Neuron (in vitro differentiated cells): ENCODE data around the gene CEP350.
A peak's percentile ranks its signal among the peaks of the same experiment; 100 is the strongest.

Experiments used
- H2AFZ ChIP-seq: one replicate; pipeline ENCODE4 v1.6.1; 2013; ENCODE audit warnings: low read depth, mild to moderate bottlenecking, inconsistent platforms, low read length, moderate library complexity
- H3K27me3 ChIP-seq: one replicate; pipeline ENCODE4 v1.6.1; 2013; ENCODE audit warnings: low read length; ENCODE audit not compliant: insufficient read depth
- H3K36me3 ChIP-seq: one replicate; pipeline ENCODE4 v1.6.1; 2013; ENCODE audit warnings: low read length; ENCODE audit not compliant: insufficient read depth
- H3K4me1 ChIP-seq: one replicate; pipeline ENCODE4 v1.6.1; 2013; ENCODE audit warnings: low read length; ENCODE audit not compliant: insufficient read depth
- H3K4me3 ChIP-seq: 2 replicates; pipeline ENCODE4 v1.5.1; 2013; ENCODE audit warnings: mild to moderate bottlenecking, low read length, moderate library complexity
- H3K9me3 ChIP-seq: one replicate; pipeline ENCODE4 v1.6.1; 2013; ENCODE audit warnings: low read length

The CEP350 gene, protein sequence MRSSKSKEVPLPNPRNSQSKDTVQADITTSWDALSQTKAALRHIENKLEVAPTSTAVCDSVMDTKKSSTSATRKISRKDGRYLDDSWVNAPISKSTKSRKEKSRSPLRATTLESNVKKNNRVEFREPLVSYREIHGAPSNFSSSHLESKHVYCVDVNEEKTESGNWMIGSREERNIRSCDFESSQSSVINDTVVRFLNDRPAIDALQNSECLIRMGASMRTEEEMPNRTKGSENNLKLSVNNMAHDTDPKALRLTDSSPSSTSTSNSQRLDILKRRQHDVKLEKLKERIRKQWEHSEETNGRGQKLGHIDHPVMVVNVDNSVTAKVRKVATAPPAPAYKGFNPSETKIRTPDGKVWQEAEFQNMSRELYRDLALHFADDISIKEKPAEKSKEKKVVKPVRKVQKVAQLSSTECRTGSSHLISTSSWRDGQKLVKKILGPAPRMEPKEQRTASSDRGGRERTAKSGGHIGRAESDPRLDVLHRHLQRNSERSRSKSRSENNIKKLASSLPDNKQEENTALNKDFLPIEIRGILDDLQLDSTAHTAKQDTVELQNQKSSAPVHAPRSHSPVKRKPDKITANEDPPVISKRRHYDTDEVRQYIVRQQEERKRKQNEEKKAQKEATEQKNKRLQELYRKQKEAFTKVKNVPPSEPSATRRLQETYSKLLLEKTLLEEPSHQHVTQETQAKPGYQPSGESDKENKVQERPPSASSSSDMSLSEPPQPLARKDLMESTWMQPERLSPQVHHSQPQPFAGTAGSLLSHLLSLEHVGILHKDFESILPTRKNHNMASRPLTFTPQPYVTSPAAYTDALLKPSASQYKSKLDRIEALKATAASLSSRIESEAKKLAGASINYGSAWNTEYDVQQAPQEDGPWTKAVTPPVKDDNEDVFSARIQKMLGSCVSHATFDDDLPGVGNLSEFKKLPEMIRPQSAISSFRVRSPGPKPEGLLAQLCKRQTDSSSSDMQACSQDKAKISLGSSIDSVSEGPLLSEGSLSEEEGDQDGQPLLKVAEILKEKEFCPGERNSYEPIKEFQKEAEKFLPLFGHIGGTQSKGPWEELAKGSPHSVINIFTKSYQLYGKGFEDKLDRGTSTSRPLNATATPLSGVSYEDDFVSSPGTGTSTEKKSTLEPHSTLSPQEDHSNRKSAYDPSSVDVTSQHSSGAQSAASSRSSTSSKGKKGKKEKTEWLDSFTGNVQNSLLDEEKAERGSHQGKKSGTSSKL (N-terminal part only)

DNA sequence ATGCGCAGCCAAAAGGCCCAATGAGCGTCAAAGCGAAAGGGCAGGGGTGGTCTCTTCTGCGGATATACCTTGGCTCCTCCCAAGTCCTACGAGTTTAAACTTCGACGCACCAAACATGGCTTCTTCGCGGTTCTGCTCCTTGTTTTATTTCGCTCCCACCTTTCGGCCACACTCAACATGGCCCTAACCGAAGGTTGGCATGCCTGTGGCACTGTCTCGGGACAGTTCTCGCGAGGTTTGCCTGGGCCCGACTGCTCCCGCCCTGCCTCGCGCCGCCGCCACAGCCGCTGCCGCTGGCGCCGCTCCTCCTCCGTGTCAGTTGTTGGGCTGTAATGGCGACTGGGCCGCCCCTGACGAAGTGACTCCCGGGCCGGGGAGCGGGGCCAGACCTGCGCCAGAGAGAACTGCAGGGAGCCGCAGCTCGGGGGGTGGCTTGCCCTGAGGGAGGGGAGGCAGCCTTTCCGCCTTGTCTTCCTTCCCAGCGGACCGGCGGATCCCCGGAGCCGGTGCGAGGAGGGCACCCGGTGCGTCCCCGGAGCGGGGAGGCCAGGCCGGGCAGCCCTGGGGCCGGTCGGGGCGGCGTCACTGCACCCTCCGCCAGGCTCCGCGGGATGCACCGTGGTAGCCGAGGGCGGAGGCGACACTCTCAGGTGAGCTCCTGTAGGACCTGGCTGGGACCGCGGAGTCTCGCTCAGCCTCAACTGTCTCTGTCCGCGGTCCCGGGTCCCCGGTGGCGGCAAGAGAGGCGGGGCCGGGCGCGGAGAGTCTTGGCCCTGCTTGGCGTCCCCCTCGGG lies at the start of gene CEP350:
CEP350 (plus strand) TSS at position 318 of the 794 bp plus-strand sequence. CDS start 31,372 bp downstream, outside the sequence.
- no peaks in the 10 kb centered on the region for H3K27me3 ChIP-seq
- peaks cover 22% of the 10 kb centered on the region for H3K4me1 ChIP-seq
- H3K36me3 ChIP-seq, result peaks cover 2% of the 10 kb centered on the region
- peak within 1 kb of the TSS; percentile 80 for H2AFZ ChIP-seq
- H3K9me3 ChIP-seq, result no peaks in the 10 kb centered on the region
- peak within 1 kb of the TSS; percentile 72 for H3K4me3 ChIP-seq

DNA sequence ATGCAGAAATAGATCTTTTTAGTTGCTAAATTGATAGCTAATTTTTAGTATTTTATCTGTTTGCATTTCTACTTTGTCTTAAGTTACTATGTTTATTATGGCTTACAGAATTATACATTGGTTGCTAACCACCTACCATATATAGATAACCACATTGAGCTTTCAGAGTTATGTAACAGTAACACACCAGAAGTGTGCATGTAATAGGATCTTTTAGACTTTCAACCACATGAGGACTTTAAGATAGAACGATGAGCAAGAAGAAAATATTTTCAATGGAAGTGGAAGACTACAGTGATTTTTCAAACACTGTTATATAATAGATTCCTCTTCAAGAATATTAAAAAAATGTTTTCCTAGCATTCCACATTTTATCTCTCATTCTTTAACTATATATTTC lies 43.7 kb upstream of the CEP350 start:
- Histone ChIP-seq H3K36me3 (peaks cover 6% of the 10 kb centered on the region), H3K4me3 (no peak overlapping the region), H3K27me3 (no peaks in the 10 kb centered on the region), H2AFZ (no peak overlapping the region), H3K4me1 (no peaks in the 10 kb centered on the region), H3K9me3 (no peaks in the 10 kb centered on the region)

DNA sequence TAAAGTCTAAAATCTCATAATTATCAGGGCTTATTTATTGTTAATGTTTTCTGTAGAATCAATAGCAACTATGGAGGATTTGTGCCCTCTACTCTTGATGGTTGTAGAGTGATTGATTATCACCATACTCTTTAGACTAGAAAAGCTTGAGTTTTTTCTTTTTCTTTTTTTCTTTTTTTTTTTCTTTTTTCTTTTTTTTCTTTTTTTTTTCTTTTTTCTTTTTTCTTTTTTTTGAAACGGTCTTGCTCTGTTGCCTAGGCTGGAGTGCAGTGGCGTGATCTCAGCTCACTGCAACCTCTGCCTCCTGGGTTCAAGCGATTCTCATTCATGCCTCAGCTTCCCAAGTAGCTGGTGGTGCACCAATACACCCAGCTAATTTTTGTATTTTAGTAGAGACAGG lies 42.8 kb upstream of the CEP350 start:
- Histone ChIP-seq H2AFZ (no peak overlapping the region), H3K4me3 (no peak overlapping the region), H3K9me3 (no peaks in the 10 kb centered on the region), H3K36me3 (peaks cover 6% of the 10 kb centered on the region), H3K4me1 (no peaks in the 10 kb centered on the region), H3K27me3 (no peaks in the 10 kb centered on the region)

DNA sequence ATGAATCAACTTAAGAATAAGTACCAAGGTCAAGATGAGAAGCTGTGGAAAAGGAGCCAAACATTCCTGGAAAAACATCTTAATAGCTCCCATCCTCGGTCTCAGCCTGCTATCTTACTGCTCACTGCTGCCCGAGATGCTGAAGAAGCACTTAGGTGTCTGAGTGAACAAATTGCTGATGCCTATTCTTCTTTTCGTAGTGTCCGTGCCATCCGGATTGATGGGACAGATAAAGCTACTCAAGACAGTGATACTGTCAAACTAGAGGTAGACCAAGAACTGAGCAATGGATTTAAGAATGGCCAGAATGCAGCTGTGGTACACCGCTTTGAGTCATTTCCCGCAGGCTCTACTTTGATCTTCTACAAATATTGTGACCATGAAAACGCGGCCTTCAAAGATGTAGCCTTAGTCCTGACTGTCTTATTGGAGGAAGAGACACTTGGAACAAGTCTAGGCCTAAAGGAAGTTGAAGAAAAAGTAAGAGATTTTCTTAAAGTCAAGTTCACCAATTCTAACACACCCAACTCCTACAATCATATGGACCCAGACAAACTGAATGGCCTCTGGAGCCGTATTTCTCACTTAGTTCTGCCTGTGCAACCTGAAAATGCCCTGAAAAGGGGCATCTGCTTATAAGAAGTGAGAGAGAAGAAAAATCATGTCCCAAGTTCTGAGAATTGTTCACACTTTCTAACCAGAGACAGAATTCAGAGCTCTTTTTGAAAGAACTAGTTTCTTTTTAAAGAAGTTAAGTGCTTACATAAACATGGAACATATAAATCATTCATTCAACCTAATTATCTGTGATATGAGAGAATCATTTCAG lies 36.8 kb upstream of the CEP350 start:
- Histone ChIP-seq H3K4me3 (no peak overlapping the region), H3K36me3 (peaks cover 20% of the 10 kb centered on the region), H2AFZ (no peak overlapping the region), H3K9me3 (no peaks in the 10 kb centered on the region), H3K4me1 (peaks cover 9% of the 10 kb centered on the region), H3K27me3 (no peaks in the 10 kb centered on the region)

DNA sequence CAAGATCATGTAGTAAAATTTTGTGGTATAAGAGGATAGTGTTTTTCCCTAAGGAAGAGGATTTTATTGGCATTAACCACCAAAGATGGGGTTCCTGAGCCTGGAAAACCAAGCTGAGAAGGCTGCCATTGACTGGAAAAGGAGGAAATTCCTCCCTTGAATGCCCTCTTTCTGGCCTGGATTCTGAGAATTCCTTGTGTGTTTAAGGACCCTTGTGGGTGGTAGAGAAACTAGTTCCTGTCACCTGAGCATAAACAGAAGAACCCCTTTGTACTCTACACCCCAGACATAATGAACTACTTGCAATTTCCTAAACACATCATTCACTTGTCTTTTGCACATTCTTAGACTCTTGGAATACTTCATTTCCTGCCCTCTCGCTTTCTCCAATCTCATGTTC lies 33.1 kb upstream of the CEP350 start:
- Histone ChIP-seq H3K9me3 (no peaks in the 10 kb centered on the region), H3K36me3 (peaks cover 20% of the 10 kb centered on the region), H3K4me1 (peaks cover 9% of the 10 kb centered on the region), H3K27me3 (no peaks in the 10 kb centered on the region), H2AFZ (no peak overlapping the region), H3K4me3 (no peak overlapping the region)

DNA sequence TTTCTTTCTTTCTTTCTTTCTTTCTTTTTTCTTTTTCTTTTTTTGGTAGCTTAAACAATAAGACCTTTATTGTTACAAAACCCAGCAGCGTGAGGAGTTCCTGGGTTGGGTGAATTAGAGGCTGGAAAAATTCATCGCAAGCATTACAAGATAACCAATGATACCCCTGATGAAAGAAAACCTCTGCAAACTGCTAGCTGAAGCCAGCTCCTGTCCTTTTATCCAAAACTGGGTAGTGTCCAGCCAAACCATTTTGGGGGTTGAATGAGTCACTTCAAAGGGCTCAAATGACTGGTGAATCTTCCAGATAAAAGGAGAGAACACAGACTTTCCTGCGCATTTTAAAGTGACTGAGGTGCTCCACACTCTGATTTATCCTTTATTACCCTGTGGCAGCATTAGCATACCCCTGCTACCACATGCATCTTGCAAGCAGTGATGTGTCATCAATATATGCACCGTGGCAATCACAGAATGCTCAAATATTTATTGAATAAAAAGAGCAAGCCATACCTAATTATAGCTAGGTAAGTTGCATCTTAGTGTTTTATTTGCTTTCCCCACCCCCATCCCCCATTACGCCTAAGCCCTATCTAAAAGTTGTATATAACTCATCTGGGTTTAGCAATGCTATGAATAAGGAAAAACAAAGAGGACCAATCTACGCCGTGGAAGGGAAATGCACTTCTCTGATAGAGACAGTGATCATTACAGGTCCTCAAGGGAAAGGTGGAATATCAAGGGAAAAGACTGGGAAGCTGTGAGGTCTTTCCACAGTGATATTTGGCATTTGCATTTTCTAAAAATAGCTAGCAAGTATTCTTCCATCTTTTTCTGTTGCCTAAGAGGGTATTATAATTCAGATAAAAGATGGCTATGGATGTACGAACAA lies 32.4 kb upstream of the CEP350 start:
- Histone ChIP-seq H2AFZ (no peak overlapping the region), H3K9me3 (no peaks in the 10 kb centered on the region), H3K4me1 (peaks cover 9% of the 10 kb centered on the region), H3K36me3 (peaks cover 20% of the 10 kb centered on the region), H3K27me3 (no peaks in the 10 kb centered on the region), H3K4me3 (no peak overlapping the region)

DNA sequence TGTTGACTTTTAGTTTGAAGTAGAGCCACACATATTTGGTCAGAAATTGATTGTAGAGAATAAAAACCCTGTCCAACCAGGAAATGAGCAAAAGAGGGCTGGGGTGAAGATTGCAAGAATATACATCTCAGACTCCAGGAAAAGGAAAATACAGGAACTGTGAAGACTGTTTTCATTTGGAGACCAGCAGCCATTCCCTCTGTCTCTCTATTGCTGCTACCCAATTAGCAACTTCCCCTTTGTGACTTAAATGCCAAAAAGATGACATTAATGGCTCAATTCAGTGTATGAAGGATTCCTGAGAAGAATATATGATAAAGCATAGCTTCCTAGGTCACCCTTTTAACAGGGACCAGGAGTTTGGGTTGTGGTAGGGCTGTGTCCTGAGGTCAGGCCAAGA lies 31.6 kb upstream of the CEP350 start:
- no peaks in the 10 kb centered on the region for H3K9me3 ChIP-seq
- H2AFZ ChIP-seq, result no peak overlapping the region
- peaks cover 12% of the 10 kb centered on the region for H3K36me3 ChIP-seq
- H3K4me3 ChIP-seq, result no peak overlapping the region
- H3K27me3 ChIP-seq, result no peaks in the 10 kb centered on the region
- H3K4me1 ChIP-seq, result peaks cover 9% of the 10 kb centered on the region

DNA sequence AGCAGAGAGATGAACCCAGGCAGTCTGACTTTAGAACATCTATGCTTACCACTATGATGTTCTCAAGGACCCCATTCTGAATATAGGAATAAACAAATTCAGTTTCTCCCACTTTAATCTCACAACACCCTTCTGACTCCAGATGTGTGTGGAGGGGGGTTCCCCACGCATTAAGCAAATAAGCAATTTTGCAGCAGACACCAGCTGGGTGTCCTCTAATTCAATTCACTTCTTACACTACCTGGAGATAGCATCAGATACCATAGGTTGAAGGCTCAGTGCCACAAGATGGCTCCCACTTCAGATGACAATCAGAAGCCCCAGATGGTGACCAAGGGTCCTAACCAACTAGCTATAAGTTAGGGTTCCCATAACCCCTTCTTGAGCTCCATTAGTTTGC lies 30.3 kb upstream of the CEP350 start:
- no peaks in the 10 kb centered on the region for H3K27me3 ChIP-seq
- no peak overlapping the region for H2AFZ ChIP-seq

DNA sequence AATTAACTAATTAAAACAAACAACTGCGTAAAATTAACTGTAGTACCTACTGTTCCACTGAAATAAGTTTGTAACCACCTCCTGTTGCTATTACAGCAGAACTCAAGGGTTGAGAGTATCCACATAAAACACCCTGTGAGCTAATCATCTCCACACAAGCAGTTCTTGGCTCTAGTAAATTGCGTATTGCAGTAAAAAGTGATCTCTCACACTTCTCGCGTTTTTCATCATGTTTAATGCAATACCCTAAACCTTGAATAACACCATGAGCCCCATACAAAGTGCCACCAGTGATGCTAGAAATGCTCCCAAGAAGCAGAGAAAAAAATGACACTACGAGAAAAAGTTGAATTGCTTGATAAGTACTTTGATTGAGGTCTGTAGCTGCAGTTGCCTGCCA lies 29.3 kb upstream of the CEP350 start:
- H3K27me3 ChIP-seq, result no peaks in the 10 kb centered on the region
- no peak overlapping the region for H3K4me3 ChIP-seq

More for the DNA sequence above, 30.3 kb upstream of the CEP350 start:
- H3K4me3 ChIP-seq, result no peak overlapping the region
- peaks cover 9% of the 10 kb centered on the region for H3K4me1 ChIP-seq
- H3K9me3 ChIP-seq, result no peaks in the 10 kb centered on the region
- H3K36me3 ChIP-seq, result peaks cover 4% of the 10 kb centered on the region

DNA sequence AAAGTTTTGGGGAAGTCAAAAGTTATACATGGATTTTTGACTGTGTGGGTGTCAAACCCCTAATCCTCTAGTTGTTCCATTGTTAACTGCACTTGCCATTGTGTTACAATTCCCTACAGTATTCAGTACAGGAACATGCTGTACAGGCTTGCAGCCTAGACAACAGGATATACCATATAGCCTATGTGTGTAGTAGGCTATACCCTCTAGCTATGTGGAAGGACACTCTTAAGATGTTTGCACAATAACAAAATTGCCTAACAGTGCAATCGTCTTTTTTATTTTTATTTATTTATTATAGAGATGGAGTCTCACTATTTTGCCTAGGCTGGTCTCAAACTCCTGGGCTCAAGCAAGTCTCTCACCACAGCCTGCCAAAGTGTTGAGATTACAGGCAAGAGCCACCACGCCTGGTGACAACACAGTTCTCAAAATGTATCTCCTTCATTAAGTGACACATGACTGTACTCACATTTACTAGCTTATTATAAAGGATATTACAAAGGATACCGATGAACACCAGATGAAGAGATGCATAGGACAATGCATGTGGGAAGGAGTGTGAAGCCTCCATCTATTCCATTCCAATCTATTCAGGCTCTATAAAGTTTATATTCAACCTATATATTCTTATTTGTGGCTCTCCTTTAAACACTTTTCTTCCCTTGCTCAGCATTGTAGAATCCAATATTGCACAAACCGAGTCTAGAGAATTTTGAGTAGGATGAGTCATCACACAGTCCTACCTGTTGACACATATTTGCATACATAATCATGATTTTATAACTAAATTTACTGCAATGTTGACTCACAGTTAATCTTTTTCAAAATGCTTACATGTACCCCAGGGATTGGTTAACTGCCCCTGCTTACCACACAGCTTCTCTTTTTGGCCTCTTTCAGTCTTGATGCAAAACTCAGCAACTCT lies 28.4 kb upstream of the CEP350 start:
- Histone ChIP-seq H2AFZ (no peak overlapping the region), H3K27me3 (no peaks in the 10 kb centered on the region), H3K4me1 (peaks cover 9% of the 10 kb centered on the region), H3K36me3 (no peaks in the 10 kb centered on the region), H3K4me3 (no peak overlapping the region), H3K9me3 (no peaks in the 10 kb centered on the region)

More for the DNA sequence above, 29.3 kb upstream of the CEP350 start:
- no peaks in the 10 kb centered on the region for H3K9me3 ChIP-seq
- no peaks in the 10 kb centered on the region for H3K36me3 ChIP-seq
- no peak overlapping the region for H2AFZ ChIP-seq
- peaks cover 9% of the 10 kb centered on the region for H3K4me1 ChIP-seq
